ENCODE results near the gene RMI2. TPM values are rescaled to one million over a fixed set of nuclear protein-coding genes. Genes with fewer than 3 reads are reported as not detected.

RMI2 gene
- total RNA-seq, 4 donors from 2014 or later: 0.34 to 1.9 (median 0.66) TPM; not detected in 1

DNA sequence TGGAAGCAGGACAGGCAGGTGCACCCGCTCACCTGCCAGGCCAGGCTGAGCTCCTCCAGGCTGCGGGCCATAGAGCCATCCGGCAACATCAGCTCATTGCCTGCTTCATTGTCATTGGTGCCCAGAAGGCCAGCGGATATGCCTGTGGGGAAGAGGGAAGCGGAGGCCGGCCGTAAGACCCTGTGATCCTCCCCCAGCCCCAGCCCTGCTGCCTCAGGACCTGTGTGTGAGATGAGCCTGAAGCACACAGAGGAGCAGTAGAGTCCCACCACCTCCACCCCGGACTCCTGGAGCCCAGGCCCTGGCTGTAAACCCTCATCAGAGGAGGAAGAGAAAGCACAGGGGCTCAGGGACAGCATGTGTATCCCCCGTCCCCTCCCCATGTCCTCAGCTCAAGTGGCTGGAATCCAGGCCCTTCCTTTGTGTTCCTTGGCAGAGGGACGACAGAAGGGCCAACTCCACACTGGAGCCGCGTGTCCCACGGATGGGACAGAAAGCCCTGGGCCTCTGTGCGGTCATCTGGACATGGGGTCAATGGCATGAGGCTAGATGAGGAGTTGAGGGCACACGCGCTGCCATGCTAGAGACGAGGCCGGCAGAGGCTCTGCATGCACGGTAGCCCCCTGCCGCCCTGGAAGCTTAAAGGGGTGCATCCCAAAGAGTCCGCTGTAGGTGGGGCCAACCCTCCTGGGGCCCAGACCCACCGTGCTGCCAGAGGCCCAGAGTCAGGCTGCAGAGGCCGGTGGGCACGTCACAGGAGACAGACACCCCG lies 39.1 kb downstream of the RMI2 start:
- TF ChIP-seq CTCF (IDR thresholded peaks at IDR 0.05; ENCODE audit: low read depth): no peak

DNA sequence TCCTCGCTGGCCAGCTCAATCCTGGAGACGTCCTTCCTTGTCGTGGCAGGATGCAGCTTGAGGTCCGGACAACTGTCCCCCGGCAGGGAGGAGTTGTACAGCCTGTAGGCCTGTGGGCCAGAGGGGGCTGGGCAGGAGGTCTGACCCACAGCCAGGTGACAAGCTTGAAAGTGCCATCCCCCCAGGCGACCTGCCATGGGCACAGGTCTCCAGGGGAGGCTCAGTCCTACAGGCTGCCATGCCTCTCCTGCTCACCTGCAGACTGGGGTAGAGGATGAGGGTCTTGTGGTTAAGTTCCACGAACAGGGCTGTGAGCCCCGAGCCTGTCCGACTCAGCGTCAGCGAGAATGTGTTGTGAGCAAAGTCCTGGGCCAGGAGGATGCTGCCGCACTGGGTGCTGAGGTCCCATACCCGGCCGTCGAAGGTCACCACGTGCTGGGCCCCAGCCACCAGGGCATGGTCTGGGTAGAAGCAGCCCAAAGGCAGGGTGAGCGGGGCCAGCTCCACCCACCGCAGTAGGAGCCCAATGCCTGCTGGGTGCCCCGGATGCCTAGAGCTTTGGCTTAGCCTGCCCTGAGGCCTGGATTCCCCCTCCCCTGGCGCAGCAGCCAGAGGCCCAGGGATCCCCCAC lies 39.8 kb downstream of the RMI2 start:
- no peak for TF ChIP-seq CTCF (IDR thresholded peaks at IDR 0.05; ENCODE audit: low read depth)

DNA sequence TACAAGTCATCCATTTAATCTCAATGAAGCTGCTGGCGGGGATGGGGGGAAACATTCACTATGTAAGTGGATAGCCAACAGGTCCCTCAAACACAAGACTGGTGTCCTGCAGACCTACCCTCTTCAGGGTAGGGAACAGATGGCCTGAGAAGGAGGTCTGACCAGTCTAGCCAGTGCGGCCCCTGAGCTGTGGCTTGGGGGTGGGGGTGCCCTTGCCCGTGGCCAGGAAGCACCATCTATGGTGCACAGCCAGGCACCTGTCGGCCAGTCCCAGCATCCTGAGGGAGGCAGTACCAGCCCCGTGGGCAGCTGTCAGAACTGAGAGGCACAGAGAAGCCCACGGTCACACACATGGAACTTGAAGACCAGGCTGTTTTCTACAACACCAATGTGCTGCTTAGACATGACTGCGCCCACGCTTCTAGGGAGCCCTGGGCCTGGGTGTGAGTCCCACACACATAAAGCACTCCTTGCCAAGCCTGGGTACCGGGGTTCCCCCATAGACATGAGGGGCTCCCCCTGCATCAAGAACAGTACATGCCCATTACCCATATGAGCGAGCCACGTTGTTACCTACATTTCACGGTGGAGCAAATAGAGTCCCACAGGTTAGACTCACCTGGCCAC lies 40.9 kb downstream of the RMI2 start:
- TF ChIP-seq CTCF (IDR thresholded peaks at IDR 0.05; ENCODE audit: low read depth): no peak

GRCh38 chr16:11386791-11387546 lies 41.7 kb downstream of the RMI2 start:
- TF ChIP-seq CTCF (IDR thresholded peaks at IDR 0.05; ENCODE audit: low read depth): no peak

- no peak for TF ChIP-seq CTCF (IDR thresholded peaks at IDR 0.05; ENCODE audit: low read depth)
Measured at GRCh38 chr16:11389083-11389482, 43.8 kb downstream of the RMI2 start.

GRCh38 chr16:11389631-11390565 lies 44.6 kb downstream of the RMI2 start:
- no peak for TF ChIP-seq CTCF (IDR thresholded peaks at IDR 0.05; ENCODE audit: low read depth)

Data from subcutaneous adipose tissue (tissue), 4 donors.